GM12874 (cell line): ENCODE results near the gene CASZ1.

ENCODE experiments used
- CTCF ChIP-seq: IDR thresholded peaks from 2 replicates; pipeline ENCODE4 v1.5.1; 2011; ENCODE audit warnings: low read depth, mild to moderate bottlenecking, control low read depth, low read length, moderate library complexity; ENCODE audit not compliant: insufficient read depth

CASZ1 gene

GRCh38 chr1:10767282-10767681, 29.2 kb downstream of the CASZ1 start:
- TF ChIP-seq CTCF = no peak

GRCh38 chr1:10765734-10766478, 30.5 kb downstream of the CASZ1 start:
- no peak for TF ChIP-seq CTCF

- TF ChIP-seq CTCF = no peak
Observed at GRCh38 chr1:10765304-10765703, 31.1 kb downstream of the CASZ1 start.

GRCh38 chr1:10764296-10764798, 32.1 kb downstream of the CASZ1 start:
- TF ChIP-seq CTCF = no peak

- no peak for TF ChIP-seq CTCF
Observed at GRCh38 chr1:10762875-10763274, 33.6 kb downstream of the CASZ1 start.

- no peak for TF ChIP-seq CTCF
Observed at GRCh38 chr1:10762153-10762523, 34.3 kb downstream of the CASZ1 start.

- no peak for TF ChIP-seq CTCF
Observed at GRCh38 chr1:10761503-10762152, 34.8 kb downstream of the CASZ1 start.
